Mammary epithelial cell (primary cell): ENCODE data around the gene SH3RF3.

Source experiments
- CTCF ChIP-seq, 2 donors: IDR thresholded peaks in 1 of 2; conservative IDR thresholded peaks in 1 of 2; 2 replicates each; pipeline ENCODE4 v1.5.1; 2011 to 2012; ENCODE audit warnings: inconsistent platforms in 2 of 2, low read length in 2 of 2, mild to moderate bottlenecking in 2 of 2, control low read depth in 1 of 2, low read depth in 1 of 2; ENCODE audit not compliant: insufficient read depth in 1 of 2; ENCODE audit errors: extremely low read depth in 1 of 2
- EZH2 ChIP-seq: IDR thresholded peaks from 2 replicates; pipeline ENCODE4 v1.6.1; 2012; ENCODE audit warnings: low read length, inconsistent platforms, borderline replicate concordance

GRCh38 chr2:109381327-109381820 is 252.4 kb downstream of the SH3RF3 start:
- TF ChIP-seq CTCF (conservative IDR thresholded peaks at IDR 0.05 in 1 of 2, IDR thresholded peaks at IDR 0.05 in 1 of 2; ENCODE audit: extremely low read depth in 1 of 2, insufficient read depth in 1 of 2, low read depth in 1 of 2, low read length in 2 of 2): no peak
- no peak for TF ChIP-seq EZH2
